ENCODE data around the gene DAZAP1.
A peak's percentile ranks its signal among the peaks of the same experiment; 100 is the strongest.

Gene DAZAP1

DNA sequence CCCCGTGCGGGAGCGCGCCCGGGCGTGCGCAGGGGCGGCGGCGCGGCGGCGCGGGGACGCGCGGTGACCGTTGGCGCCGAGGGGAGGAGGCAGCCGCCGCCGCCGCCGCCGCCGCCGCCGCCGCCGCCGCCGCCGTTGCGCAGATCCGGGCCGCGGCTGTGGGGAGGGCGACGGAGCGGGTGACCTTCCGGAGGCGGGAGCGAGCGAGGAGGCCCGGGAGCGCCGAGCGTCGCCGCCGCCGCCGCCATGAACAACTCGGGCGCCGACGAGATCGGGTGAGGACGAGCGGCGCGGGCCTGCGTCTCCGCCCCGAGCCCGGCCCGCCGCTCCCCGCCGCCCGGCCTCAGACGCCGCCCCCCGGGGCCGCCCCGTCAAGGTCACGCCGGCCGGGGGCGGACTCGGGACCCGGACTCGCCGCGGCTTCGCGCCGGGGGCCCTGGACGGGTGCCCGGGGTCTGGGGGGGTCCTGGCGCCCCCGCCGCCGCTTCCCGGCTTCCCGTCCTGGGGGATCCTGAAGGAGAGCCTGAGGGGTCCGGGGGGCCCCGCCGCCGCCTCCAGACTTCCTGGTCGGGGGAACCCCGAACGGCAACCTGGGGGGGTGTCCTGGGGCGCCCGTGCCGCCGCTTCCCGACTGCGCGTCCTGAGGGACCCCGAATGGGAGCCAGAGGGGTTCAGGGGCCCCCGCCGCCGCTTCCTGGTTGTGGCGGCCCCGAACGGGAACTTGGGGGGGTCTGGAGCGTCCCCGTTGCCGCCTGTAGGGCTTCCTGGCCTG lies at the start of gene DAZAP1:
Gene DAZAP1, plus strand, starts transcription at position 59 of the 772 bp plus-strand sequence. Its CDS starts 188 bp downstream, at position 247.
- peak within 1 kb of the TSS; percentile 83 to 97 (median 96) for H3K4me3 Mint-ChIP-seq
- H3K9me3 Mint-ChIP-seq = no peaks in the 10 kb centered on the region
- H3K4me1 Mint-ChIP-seq = peaks cover 48% of the 10 kb centered on the region
- H3K27ac Mint-ChIP-seq = peak within 1 kb of the TSS; percentile 60 to 87 (median 74)
- H3K27me3 Mint-ChIP-seq (ENCODE audit: low read depth) = peaks cover 4% of the 10 kb centered on the region
- TF ChIP-seq, protein P1, sequence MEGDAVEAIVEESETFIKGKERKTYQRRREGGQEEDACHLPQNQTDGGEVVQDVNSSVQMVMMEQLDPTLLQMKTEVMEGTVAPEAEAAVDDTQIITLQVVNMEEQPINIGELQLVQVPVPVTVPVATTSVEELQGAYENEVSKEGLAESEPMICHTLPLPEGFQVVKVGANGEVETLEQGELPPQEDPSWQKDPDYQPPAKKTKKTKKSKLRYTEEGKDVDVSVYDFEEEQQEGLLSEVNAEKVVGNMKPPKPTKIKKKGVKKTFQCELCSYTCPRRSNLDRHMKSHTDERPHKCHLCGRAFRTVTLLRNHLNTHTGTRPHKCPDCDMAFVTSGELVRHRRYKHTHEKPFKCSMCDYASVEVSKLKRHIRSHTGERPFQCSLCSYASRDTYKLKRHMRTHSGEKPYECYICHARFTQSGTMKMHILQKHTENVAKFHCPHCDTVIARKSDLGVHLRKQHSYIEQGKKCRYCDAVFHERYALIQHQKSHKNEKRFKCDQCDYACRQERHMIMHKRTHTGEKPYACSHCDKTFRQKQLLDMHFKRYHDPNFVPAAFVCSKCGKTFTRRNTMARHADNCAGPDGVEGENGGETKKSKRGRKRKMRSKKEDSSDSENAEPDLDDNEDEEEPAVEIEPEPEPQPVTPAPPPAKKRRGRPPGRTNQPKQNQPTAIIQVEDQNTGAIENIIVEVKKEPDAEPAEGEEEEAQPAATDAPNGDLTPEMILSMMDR (IDR thresholded peaks at IDR 0.05; ENCODE audit: unreplicated experiment in 3 of 3) = no peak
- H3K36me3 Mint-ChIP-seq (ENCODE audit: low read depth) = no peaks in the 10 kb centered on the region

DNA sequence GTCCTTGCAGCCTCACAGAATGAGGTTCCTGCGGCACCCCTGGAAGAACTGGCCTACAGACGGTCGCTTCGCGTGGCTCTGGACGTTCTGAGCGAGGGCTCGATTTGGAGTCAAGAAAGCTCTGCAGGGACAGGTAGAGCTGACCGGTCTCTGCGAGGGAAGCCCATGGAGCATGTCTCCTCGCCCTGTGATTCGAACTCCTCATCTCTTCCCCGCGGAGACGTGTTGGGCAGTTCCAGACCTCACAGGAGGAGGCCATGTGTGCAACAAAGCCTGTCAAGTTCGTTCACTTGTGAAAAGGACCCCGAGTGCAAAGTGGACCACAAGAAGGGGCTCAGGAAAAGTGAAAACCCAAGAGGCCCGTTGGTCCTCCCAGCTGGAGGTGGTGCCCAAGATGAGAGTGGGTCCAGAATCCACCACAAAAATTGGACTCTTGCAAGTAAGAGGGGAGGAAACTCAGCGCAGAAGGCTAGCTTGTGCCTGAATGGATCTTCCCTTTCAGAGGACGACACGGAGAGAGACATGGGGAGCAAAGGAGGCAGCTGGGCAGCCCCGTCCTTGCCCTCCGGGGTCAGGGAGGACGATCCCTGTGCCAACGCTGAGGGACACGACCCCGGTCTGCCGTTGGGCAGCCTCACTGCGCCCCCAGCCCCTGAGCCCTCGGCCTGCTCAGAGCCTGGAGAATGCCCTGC lies 47.1 kb upstream of the DAZAP1 start:
- peaks cover 80% of the 10 kb centered on the region for H3K36me3 Mint-ChIP-seq (ENCODE audit: low read depth)
- TF ChIP-seq, protein P1 (IDR thresholded peaks at IDR 0.05; ENCODE audit: unreplicated experiment in 3 of 3) = no peak
- peak overlapping the region; percentile 31 to 75 (median 72) for H3K4me3 Mint-ChIP-seq
- no peaks in the 10 kb centered on the region for H3K9me3 Mint-ChIP-seq
- peaks cover 79% of the 10 kb centered on the region for H3K4me1 Mint-ChIP-seq
- H3K27me3 Mint-ChIP-seq (ENCODE audit: low read depth) = no peaks in the 10 kb centered on the region
- H3K27ac Mint-ChIP-seq = peak overlapping the region; percentile 74 to 93 (median 88)

DNA sequence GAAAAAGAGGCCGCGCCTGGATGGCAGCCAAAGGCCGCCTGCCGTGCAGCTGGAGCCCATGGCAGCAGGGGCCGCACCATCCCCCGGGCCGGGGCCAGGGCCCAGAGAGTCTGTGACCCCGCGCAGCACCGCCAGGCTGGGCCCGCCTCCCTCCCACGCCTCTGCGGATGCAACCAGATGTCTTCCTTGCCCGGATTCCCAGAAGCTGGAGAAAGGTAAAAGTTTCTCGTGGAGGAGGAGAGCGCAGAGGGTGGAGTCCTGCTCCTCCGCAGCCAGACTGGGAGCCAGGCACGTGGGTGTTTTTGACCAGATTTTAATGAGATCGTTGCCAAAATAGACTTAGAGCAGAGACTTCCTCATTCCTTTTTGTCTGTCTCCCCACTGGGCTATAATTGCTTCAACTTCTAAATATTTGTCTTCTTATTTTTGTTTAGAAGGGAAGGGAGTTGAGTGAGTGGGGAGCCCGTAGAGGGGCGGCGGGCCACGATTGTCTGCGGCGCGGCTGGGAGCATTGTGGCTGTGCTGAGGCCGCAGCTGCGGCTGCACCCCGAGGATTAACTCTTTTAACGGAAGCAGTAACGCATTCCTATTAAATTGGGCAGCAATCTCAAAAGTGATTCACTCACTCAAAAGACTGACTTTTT lies 46.4 kb upstream of the DAZAP1 start:
- peaks cover 83% of the 10 kb centered on the region for H3K36me3 Mint-ChIP-seq (ENCODE audit: low read depth)
- H3K27ac Mint-ChIP-seq = peak overlapping the region; percentile 85 to 94 (median 88)
- H3K4me3 Mint-ChIP-seq = peak overlapping the region; percentile 55 to 85 (median 77)
- peaks cover 75% of the 10 kb centered on the region for H3K4me1 Mint-ChIP-seq
- TF ChIP-seq, protein P1 (IDR thresholded peaks at IDR 0.05; ENCODE audit: unreplicated experiment in 3 of 3) = no peak
- no peaks in the 10 kb centered on the region for H3K9me3 Mint-ChIP-seq
- H3K27me3 Mint-ChIP-seq (ENCODE audit: low read depth) = no peaks in the 10 kb centered on the region

DNA sequence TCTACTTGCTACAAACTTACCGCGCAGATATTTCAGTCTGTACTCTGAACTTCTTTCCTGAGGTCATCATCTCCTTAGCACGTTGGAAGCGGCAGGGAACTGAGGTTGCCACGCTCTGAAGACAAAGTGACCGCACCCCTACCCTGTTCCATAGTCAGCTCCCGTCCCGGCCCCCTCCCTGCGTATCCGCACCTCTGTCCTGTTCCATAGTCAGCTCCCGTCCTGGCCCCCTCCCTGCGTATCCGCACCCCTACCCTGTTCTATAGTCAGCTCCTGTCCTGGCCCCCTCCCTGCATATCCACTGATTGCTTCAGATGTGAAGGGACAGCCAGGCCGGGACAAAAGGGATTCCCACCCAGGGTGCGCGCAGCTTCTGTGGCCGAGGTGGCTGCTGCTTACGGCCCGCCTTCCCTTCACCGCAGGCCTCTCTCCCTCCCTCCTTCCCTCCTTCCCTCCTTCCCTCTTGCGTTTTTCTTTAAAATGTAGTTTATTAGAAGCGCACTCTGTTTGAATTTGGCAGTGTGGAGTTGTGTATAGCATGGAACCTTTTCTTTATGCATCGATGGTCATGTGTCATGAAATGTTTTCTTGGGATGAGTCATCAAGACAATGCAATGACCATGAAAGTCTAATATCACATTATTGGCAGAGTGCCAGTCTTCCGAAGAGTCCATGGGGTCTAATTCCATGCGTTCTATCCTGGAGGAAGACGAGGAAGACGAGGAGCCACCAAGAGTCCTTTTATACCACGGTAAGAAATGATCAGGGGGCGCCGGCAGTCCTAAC lies 45.6 kb upstream of the DAZAP1 start:
- TF ChIP-seq, protein P1 (IDR thresholded peaks at IDR 0.05; ENCODE audit: unreplicated experiment in 3 of 3) = no peak
- no peaks in the 10 kb centered on the region for H3K27me3 Mint-ChIP-seq (ENCODE audit: low read depth)
- no peaks in the 10 kb centered on the region for H3K9me3 Mint-ChIP-seq
- H3K36me3 Mint-ChIP-seq (ENCODE audit: low read depth) = peaks cover 84% of the 10 kb centered on the region
- H3K4me3 Mint-ChIP-seq = peak overlapping the region; percentile 55 to 85 (median 77)
- H3K4me1 Mint-ChIP-seq = peaks cover 66% of the 10 kb centered on the region
- peak overlapping the region; percentile 85 to 94 (median 88) for H3K27ac Mint-ChIP-seq

DNA sequence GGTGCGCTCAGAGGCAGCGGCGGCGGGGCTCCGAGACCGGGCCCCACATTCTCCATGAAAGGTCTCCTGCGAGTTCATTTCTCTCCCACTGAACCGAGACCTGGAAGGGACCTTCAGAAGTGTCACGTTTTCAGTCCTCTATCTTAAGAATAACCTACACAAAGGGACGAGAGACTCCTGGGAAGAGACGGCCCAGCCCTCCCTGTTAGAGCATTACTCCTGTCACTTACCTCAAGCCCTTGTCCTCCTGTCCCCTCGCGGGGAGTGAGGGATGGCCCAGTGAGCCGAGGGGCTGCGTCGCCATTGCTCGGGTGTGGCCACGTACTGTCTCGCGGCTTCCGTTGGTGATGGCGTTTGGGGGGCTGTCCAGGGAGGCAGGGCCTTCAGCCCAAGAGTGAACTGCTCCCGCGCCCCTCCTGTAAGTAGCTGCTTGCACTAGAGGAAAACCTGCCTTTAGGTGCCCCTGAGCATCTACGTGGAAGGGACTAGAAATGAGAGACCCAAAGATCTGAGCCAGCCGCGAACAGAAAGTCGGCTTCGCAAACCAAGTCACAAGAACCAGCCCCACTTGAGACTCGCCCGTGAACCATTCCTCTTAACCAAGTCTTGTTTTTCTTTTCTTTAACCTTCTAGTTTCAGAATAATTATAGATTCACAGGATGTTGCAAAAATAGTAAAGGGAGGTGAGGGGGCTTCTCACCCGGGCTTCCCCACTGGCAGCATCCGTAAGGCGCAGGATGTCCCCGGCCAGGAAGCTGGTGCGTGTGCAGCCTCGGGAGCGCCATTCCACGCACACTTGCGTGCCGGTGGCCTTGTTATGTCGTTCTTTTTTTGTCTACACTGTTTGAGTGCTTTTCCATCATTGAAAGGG lies 44.8 kb upstream of the DAZAP1 start:
- H3K27ac Mint-ChIP-seq = peak overlapping the region; percentile 85 to 94 (median 88)
- TF ChIP-seq, protein P1 (IDR thresholded peaks at IDR 0.05; ENCODE audit: unreplicated experiment in 3 of 3) = no peak

More for the DNA sequence above, 44.8 kb upstream of the DAZAP1 start:
- Mint-ChIP-seq H3K4me1 (peaks cover 58% of the 10 kb centered on the region), H3K27me3 (ENCODE audit: low read depth) (no peaks in the 10 kb centered on the region), H3K9me3 (no peaks in the 10 kb centered on the region), H3K4me3 (peak overlapping the region; percentile 55 to 85 (median 77)), H3K36me3 (ENCODE audit: low read depth) (peaks cover 83% of the 10 kb centered on the region)
